Vagina (tissue), 2 donors: Measurements from ENCODE around the gene MTUS2.

Source experiments
- POLR2A ChIP-seq, 2 donors: fragments of 450-650 bp; IDR thresholded peaks; one replicate each; pipeline ENCODE4 v1.6.1; 2017; ENCODE audit warnings: antibody characterized with exemption in 2 of 2, mild to moderate bottlenecking in 2 of 2, moderate library complexity in 2 of 2
- POLR2AphosphoS5 ChIP-seq, 2 donors: sonication (generic); formaldehyde crosslinking; IDR thresholded peaks; one replicate each; pipeline ENCODE4 v1.9.0; 2017; ENCODE audit warnings: antibody characterized with exemption in 2 of 2, mild to moderate bottlenecking in 2 of 2, low read depth in 1 of 2; ENCODE audit not compliant: insufficient read depth in 1 of 2
- TF ChIP-seq, protein P1 (sequence below), 3 experiments: fragments of 450-650 bp in 2 of 3; fragments of 200-600 bp in 1 of 3; sonication (generic) in 1 of 3; IDR thresholded peaks; one replicate each; pipeline ENCODE4 v1.5.1; 2017 to 2019; ENCODE audit warnings: antibody characterized with exemption in 3 of 3, mild to moderate bottlenecking in 2 of 3, moderate library complexity in 2 of 3

DNA sequence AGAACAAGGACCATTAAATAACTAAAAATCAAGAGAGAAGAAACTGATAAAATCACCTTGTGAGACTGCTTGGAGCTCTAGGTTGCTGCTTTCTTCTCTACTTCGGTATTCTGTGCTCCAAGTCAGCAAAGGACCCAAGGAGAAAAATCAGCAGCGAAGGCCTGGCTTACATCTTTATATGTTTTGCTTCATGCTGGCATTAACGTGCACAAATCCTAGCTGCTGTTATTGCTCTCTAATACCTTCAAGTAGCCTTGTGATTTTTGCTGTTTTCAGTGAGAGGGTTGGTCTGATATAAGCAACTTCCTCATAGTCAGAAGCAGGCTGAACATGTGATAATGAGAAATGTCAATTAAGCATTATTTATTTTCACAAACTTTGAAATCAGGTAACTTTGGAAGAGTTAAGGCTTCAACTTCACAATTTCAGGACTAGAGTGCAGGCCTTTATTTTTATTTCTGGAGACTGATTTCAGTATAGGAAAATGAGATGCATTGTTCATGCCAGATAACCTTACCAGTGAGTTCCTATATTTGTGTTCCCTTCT, 410.2 kb downstream of the MTUS2 start:
- TF ChIP-seq, protein P1, sequence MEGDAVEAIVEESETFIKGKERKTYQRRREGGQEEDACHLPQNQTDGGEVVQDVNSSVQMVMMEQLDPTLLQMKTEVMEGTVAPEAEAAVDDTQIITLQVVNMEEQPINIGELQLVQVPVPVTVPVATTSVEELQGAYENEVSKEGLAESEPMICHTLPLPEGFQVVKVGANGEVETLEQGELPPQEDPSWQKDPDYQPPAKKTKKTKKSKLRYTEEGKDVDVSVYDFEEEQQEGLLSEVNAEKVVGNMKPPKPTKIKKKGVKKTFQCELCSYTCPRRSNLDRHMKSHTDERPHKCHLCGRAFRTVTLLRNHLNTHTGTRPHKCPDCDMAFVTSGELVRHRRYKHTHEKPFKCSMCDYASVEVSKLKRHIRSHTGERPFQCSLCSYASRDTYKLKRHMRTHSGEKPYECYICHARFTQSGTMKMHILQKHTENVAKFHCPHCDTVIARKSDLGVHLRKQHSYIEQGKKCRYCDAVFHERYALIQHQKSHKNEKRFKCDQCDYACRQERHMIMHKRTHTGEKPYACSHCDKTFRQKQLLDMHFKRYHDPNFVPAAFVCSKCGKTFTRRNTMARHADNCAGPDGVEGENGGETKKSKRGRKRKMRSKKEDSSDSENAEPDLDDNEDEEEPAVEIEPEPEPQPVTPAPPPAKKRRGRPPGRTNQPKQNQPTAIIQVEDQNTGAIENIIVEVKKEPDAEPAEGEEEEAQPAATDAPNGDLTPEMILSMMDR (IDR thresholded peaks at IDR 0.05) = no peak
- TF ChIP-seq POLR2A (IDR thresholded peaks at IDR 0.05) (no peak), POLR2AphosphoS5 (IDR thresholded peaks at IDR 0.05; ENCODE audit: insufficient read depth in 1 of 2, low read depth in 1 of 2) (no peak)
